Activated CD8-positive, alpha-beta T cell treated with anti-CD3 and anti-CD28 coated beads for 36 hours (primary cell): Measurements from ENCODE around the gene PIGL. TPM values are rescaled to one million over a fixed set of nuclear protein-coding genes. Genes with fewer than 3 reads are reported as not detected.

Source experiments
- ATAC-seq: fragments of 200-7000 bp; cut with Tn5 transposase; one replicate; pipeline ENCODE4 v1.10.0; 2021; ENCODE audit warnings: mild to moderate bottlenecking, moderate library complexity
- CTCF ChIA-PET: fragments of 350-600 bp; sonication (Branson Sonifier 250); formaldehyde crosslinking; loops from one replicate; lab custom pipeline; 2021; ENCODE audit warnings: antibody characterized with exemption; lab: Charles Lee
- POLR2A ChIA-PET: fragments of 350-600 bp; sonication (Branson Sonifier 250); formaldehyde crosslinking; loops from one replicate; lab custom pipeline; 2021; ENCODE audit warnings: antibody characterized with exemption; lab: Charles Lee
- DNase-seq: peaks from one replicate; pipeline ENCODE4 v3.0.0-alpha.2; 2020
- H3K27ac Mint-ChIP-seq: one replicate; pipeline ENCODE4 v1.8.0; 2021; ENCODE audit warnings: mild to moderate bottlenecking, mixed read lengths
- H3K27me3 Mint-ChIP-seq: one replicate; pipeline ENCODE4 v1.8.0; 2021; ENCODE audit warnings: mixed read lengths
- H3K36me3 Mint-ChIP-seq: one replicate; pipeline ENCODE4 v1.8.0; 2021; ENCODE audit warnings: low read depth, mixed read lengths
- H3K4me1 Mint-ChIP-seq: one replicate; pipeline ENCODE4 v1.8.0; 2021; ENCODE audit warnings: low read depth, mixed read lengths
- H3K4me3 Mint-ChIP-seq: one replicate; pipeline ENCODE4 v1.8.0; 2021; ENCODE audit warnings: mild to moderate bottlenecking, moderate library complexity, mixed read lengths
- H3K9me3 Mint-ChIP-seq: one replicate; pipeline ENCODE4 v1.8.0; 2021; ENCODE audit warnings: mixed read lengths
- CTCF ChIP-seq: fragments of 200-600 bp; IDR thresholded peaks from one replicate; pipeline ENCODE4 v1.8.0; 2022; ENCODE audit warnings: antibody characterized with exemption, mild to moderate bottlenecking
- intact Hi-C: fragments of 100-400 bp; cut with micrococcal nuclease; formaldehyde crosslinking; loops from one replicate; pipeline ENCODE4 v1.10.0; 2022
- total RNA-seq, 2 experiments: library from RNA; stranded (reverse); gene quantifications; one replicate each; pipeline ENCODE4 v1.2.3, GENCODE V29; 2021

Gene PIGL
- total RNA-seq, 2 experiments from 2014 or later: 45.0 to 48.6 TPM

- Mint-ChIP-seq H3K4me3 (no peak overlapping the region), H3K36me3 (peaks cover 10% of the 10 kb centered on the region), H3K4me1 (peaks cover 9% of the 10 kb centered on the region), H3K9me3 (no peaks in the 10 kb centered on the region), H3K27me3 (no peaks in the 10 kb centered on the region), H3K27ac (no peak overlapping the region)
- ChIA-PET CTCF (no interaction called here), POLR2A (no interaction called here)
- DNase-seq: no peak
- ATAC-seq: no peak
- TF ChIP-seq CTCF: no peak
- intact Hi-C loops: no loop called here
Observed at GRCh38 chr17:16243385-16243784, 26.4 kb downstream of the PIGL start.

GRCh38 chr17:16243801-16244567, 27.0 kb downstream of the PIGL start:
- peaks cover 13% of the 10 kb centered on the region for H3K4me1 Mint-ChIP-seq
- ATAC-seq (no peak), DNase-seq (no peak)
- intact Hi-C loops: no loop called here
- no peaks in the 10 kb centered on the region for H3K27me3 Mint-ChIP-seq
- H3K36me3 Mint-ChIP-seq: peaks cover 13% of the 10 kb centered on the region
- no peak for TF ChIP-seq CTCF
- POLR2A ChIA-PET: no interaction called here
- H3K4me3 Mint-ChIP-seq: no peak overlapping the region
- CTCF ChIA-PET: no interaction called here
- H3K9me3 Mint-ChIP-seq: no peaks in the 10 kb centered on the region
- H3K27ac Mint-ChIP-seq: no peak overlapping the region

GRCh38 chr17:16247586-16247984, 30.6 kb downstream of the PIGL start:
- ChIA-PET POLR2A (no interaction called here), CTCF (no interaction called here)
- Mint-ChIP-seq H3K27ac (no peak overlapping the region), H3K36me3 (peaks cover 18% of the 10 kb centered on the region), H3K9me3 (no peaks in the 10 kb centered on the region), H3K4me3 (no peak overlapping the region), H3K4me1 (peaks cover 29% of the 10 kb centered on the region), H3K27me3 (no peaks in the 10 kb centered on the region)
- no peak for DNase-seq
- intact Hi-C loops: no loop called here
- ATAC-seq: no peak
- no peak for TF ChIP-seq CTCF

- DNase-seq: peak; percentile 20
- peaks cover 26% of the 10 kb centered on the region for H3K36me3 Mint-ChIP-seq
- TF ChIP-seq CTCF: no peak
- H3K4me3 Mint-ChIP-seq: no peak overlapping the region
- ChIA-PET CTCF (interaction anchor here (0.8 to 1.0 kb wide), 2 partner anchors 10 to 102 kb away, joined by 3 read pairs; no protein-coding TSS in a partner anchor), POLR2A (interaction anchor here (1.1 to 1.5 kb wide), 2 partner anchors 15 to 41 kb away, joined by 3 to 6 read pairs; no protein-coding TSS in a partner anchor)
- no peaks in the 10 kb centered on the region for H3K9me3 Mint-ChIP-seq
- H3K27ac Mint-ChIP-seq: peak overlapping the region; percentile 68
- peaks cover 24% of the 10 kb centered on the region for H3K4me1 Mint-ChIP-seq
- ATAC-seq: peak; percentile 72
- intact Hi-C loops: no loop called here
- H3K27me3 Mint-ChIP-seq: no peaks in the 10 kb centered on the region
Observed at GRCh38 chr17:16250635-16251034, 33.6 kb downstream of the PIGL start.

- H3K9me3 Mint-ChIP-seq: no peaks in the 10 kb centered on the region
- ChIA-PET CTCF (interaction anchor here (0.8 to 1.0 kb wide), 2 partner anchors 10 to 102 kb away, joined by 3 read pairs; no protein-coding TSS in a partner anchor), POLR2A (interaction anchor here (1.1 to 1.5 kb wide), 2 partner anchors 15 to 42 kb away, joined by 3 to 6 read pairs; no protein-coding TSS in a partner anchor)
- H3K4me3 Mint-ChIP-seq: no peak overlapping the region
- H3K36me3 Mint-ChIP-seq: peaks cover 26% of the 10 kb centered on the region
- intact Hi-C loops: no loop called here
- peak overlapping the region; percentile 68 for H3K27ac Mint-ChIP-seq
- no peak for ATAC-seq
- H3K27me3 Mint-ChIP-seq: no peaks in the 10 kb centered on the region
- H3K4me1 Mint-ChIP-seq: peaks cover 27% of the 10 kb centered on the region
- no peak for DNase-seq
- no peak for TF ChIP-seq CTCF
Observed at GRCh38 chr17:16251043-16251442, 34.0 kb downstream of the PIGL start.
